Hematopoietic multipotent progenitor cell treated with erythropoietin and hydrocortisone succinate and interleukin-3 and kit ligand, for 17 days (in vitro differentiated cells): ENCODE results near the gene WDSUB1.

Experiments used
- DNase-seq: peaks from one replicate; pipeline ENCODE4 v3.0.0-alpha.2; 2015; ENCODE audit warnings: low spot score

The WDSUB1 gene, protein sequence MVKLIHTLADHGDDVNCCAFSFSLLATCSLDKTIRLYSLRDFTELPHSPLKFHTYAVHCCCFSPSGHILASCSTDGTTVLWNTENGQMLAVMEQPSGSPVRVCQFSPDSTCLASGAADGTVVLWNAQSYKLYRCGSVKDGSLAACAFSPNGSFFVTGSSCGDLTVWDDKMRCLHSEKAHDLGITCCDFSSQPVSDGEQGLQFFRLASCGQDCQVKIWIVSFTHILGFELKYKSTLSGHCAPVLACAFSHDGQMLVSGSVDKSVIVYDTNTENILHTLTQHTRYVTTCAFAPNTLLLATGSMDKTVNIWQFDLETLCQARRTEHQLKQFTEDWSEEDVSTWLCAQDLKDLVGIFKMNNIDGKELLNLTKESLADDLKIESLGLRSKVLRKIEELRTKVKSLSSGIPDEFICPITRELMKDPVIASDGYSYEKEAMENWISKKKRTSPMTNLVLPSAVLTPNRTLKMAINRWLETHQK

DNA sequence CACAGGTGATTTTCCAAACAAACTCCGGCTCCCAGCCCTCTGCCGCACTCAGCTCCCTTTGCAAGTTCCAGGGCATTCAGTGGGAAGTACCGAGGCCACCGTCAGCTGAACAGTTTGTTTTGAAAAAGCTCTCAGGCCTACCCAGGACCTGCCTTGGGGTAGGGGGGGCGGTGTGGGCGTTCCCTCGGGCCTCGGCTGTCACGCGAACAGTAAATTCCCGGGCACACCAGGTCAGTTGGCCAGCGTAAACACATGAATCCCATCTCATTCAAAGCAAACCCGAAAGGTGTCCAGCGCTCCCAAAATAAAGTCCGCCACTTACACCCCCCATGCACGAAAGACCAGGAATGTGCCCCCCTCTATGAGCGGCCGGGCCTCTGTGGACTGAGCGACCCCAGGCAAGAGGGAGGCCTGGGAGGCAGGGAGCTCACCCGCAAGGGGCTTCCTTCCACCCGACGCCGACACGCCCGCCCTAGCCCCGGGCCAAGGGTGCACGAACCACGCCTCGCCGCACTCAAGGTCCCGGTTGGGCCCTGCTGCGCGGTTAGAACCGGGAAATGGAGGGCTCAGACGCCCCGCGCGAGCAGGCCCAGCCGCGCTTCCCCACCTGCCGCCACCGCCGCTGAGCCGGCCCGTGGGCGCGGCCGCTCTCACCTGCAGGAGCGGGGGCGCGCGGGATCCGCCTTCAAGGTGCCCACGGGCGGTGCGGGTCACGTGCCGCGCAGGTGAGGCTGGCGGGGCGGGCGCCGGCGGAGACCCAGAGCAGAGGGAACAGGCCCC, at the start of gene WDSUB1:
Gene WDSUB1 (minus strand): TSS at position 775 of the 780 bp plus-strand sequence. CDS start 3,634 bp downstream, outside the sequence.
- peak; percentile 52 for DNase-seq

DNA sequence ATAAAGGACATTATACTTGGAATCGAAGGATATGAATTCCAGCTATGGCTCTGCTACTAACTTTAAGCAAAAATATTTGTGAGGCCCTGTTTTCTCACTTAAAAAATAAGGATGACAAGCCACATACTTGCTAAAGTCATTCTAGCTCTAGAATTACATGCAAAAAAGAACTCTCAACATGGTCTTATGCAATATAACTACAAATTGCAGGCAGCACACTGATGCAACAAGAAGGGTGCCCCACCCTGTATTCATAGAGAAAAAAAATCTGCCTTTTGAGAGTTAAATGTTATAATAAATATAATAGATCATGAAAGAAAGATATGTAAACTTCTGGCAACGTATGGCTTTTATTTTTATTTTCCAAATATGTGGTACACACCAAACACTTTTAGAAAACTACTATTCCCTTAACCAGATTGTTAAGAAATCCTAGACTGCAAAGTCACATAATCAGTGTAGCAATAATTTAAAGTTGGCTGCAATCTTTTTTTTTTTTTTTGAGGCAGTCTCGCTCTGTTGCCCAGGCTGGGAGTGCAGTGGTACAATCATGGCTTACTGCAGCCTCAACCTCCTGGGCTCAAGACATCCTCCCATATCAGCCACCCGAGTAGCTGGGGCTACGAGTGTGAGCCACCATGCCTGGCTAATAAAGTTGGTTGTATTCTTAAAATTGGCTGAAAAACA, 40.2 kb upstream of the WDSUB1 start:
- DNase-seq: no peak

DNA sequence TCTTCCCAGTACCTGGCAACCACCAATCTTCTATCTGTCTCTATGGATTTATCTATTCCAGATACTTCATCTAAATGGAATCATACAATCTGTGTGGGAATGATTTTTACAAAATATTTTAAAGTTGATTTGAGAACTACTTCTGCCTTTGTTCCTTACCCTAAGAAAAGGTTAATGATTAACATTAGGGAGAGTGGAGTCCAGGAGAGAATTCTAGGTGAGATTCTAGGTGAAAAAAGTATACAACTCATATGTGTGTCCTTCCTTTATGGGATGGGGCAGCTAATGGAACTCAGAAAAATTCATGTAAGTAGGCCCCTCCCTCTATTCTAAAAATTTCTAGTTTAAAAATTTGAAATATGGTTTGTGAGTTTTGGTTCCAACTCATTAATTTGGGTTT, 35.9 kb upstream of the WDSUB1 start:
- no peak for DNase-seq

DNA sequence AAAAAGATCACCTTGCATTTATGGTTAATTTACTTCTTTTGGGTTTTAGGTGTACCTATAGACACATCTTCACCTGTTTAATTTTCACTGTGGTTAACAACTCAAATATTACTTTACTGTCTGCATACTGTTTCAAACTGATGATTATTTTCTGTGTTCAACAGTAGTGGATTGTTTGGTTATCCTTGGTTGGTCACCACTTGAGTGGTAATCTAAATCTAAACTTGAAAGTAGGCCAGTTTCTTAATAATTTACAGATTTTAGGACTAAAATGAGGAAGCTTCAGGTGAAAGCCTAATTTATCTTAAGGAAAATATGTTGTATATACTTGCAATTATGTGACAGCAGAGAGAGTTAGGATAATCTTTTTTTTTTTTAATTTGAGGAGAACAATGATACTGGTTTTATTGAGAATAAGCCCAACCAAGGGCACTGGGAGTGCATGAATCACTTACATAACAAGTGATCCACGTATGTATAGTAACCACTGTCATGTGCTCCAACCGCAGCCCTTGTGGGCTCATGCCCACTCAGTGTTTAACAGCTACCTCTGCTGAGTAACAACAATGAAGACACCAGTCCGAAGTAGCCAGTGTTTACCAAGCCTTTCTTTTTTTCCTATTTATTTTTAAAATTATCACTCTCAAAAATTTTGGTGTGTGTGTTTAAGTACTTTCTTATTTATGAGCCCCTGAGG, 31.0 kb upstream of the WDSUB1 start:
- DNase-seq: no peak

DNA sequence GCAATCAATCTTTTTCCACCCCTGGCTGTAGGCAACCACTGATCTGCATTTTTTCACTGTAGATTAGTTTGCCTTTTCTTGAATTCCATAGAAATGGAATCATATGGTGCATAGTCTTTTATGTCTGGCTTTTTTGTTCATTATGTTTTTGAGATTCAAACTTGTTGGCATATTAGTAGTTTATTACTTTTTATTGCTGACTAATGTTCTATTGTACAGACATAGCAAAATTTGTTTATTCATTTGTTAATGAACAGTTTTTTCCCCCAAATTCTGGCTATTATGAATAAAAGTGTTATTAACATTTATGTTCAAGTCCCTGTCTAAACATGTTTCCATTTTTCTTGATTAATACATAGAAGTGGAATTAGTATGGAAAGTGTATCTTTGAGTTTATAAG, 21.4 kb upstream of the WDSUB1 start:
- DNase-seq: no peak

DNA sequence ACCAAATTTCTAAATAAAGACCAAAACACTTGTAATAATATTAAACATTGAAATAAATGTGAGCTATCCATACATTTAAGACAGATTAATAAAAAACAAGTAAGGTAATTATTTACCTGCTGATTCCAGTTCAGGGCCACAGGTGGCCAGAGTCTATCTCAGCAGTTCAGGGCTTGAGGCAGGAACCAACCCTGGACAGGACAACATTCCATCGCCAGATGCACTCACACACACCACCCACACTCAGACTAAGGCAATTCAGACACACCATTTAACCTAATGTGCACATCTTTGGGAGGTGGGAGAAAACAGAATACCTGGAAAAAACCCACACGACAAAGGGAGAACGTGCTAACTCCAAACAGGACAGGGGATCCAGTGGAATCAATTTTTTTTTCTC, 14.1 kb upstream of the WDSUB1 start:
- DNase-seq: no peak

DNA sequence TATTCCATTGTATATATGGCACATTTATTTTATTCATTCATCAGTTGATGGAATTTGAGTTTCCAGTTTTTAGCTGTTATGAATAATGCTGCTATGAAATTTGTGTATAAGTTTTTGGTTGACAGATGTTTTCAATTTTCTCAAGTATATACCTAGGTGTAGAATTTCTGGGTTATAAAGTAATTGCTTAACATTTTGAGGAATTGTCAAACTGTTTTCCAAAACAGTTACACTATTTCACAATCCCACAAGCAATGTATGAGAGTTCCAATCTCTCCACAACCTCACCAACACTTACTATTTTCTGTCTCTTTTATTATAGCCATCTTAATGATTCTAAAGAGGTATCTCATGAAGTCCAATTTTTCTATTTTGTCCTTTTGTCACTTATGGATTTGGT, 12.5 kb upstream of the WDSUB1 start:
- DNase-seq: no peak

DNA sequence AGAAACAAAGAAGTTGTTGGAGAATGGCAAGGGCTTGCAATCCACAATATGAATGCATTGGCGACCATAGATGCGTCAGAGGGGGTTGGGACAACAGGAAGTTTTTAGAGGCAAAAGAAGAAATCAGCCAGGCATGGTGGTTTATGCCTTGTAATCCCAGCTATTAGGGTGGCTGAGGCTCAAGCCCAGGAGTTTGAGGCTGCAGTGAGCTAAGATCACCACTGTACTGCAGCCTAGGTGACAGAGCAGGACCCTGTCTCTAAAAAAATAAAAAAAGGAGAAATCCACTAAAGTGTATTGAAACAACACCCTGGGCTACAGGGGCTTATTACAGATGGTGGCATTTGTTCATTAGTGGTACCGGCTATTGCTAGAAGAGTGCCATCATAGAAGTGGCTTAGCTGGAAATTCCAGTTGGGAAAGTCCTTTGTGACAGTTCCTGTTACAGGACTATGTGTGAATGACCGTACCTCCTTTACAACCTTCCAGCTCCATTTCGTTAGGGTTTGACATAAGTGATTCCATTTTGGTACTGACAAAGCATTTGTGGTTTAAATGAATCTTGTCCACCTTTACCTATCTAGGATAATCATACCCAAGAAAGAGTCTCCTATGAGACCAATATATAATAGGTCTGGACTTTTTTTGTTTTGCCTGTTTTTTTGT, 10.7 kb upstream of the WDSUB1 start:
- DNase-seq: no peak

DNA sequence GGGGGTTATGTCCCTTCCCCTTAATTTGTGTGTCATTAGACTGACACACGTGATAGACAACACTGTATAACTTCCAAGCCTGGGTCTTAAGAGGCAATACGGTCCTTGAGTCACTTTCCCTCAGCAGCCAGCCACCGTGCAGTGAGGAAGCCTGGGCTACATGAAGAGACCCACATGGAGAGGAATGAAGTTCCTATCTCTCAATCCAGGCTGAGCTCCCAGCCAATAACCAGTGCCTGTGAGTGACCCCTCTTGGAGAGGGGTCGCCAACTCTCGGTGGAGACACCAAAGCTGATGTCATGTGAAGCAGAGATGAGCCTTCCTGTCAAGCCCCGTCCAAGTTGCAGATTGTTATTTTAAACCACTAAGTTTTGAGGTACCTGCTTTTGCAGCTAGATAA, 5.7 kb upstream of the WDSUB1 start:
- no peak for DNase-seq

DNA sequence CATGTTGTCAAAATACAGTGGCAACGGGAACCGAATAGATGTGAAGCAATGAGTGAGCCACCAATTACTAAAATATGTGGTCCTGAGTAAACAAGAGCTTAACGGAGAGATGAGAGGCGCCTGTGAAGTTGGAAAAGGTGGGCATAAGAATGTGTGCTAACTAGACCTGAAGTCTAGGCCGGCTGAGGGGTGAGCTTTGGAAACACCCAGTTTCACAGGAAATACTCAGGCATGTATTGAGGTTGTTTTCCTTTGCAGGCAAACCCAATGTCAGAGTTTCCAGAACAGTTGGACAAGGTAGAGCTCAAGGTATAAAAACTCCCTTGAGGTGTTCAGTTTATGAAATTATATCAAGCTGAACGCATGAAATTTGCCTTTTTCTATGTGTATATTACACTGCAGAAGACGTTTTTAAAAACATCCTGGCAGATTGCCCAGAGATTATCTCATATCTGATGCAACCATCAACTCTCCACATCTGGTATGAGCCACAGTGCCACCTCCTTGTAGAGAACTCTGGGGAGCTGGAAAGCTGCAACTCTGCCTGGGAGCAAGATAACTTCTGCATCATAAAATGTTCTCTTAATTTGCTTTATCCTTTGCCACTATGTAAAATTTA, 3.9 kb upstream of the WDSUB1 start:
- peak; percentile 15 for DNase-seq

DNA sequence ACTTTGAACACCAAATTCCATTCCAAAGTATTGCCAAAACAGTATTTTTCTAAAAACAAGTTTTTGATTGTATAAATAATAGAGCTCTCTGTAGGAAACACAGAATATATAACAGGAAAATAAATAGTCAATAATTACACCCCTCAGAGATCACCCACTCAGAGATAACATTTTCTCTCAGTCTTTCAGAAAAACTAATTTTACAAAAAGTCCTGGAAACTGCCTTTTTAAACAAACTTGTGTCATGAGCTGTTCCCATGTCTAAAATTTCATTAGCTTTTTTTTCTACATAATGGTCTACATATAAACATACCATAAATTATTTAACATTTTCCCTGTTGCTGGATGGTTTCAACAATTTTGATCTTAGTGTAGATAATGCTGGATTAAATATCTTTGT, 1.2 kb upstream of the WDSUB1 start:
- no peak for DNase-seq

DNA sequence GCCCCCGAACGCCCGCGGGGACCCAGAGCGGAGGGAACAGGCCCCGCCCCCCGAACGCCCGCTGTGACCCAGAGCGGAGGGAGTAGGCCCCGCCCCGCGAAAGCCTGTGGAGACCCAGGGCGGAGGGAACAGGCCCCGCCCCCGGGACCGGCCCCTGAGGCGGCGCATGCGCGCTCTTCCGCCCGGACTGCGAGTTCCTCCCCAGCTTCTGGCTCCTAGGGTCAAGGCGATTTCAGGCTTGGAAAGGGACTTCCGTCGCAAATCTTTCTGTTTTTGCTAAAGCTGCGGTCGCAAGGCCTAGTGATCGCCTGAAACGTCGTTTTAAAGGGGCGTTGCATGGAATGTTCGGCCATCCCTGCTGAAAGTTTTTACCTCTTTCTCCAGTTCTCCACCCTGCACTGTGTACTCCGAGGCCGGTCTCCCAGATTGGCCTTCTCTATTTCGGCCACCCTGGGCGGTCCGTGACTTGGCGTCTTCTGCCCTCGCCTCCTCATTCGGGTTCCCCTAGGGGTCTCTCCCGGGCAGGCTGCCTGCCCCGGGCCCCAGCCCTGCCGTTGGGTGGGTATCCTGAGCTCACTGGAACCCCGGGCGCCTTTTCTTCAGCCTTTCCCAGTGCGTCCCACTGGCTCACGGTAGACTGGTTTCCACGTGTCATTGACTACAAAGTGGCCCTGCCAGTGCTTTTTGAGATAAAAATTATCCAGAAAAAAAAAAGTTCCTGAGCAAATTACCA, 372 bp upstream of the WDSUB1 start:
- peak; percentile 99 for DNase-seq

DNA sequence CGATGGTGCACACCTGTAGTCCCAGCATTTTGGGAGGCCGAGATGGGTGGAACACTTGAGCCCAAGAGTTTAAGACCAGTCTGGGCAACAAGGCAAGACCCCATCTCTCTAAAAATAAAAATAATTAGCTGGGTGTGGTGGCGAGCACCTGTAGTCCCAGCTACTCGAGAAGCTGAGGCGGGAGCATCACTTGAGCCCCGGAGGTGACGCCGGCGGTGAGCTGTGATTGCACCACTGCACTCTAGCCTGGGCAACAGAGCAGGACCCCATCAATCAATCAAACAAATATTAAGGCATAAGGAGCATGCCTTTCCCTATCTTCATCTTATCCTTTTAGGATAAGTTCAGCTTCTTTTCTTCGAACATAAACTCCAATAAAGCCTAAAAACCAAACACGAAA, 1.1 kb downstream of the WDSUB1 start:
- DNase-seq: no peak

DNA sequence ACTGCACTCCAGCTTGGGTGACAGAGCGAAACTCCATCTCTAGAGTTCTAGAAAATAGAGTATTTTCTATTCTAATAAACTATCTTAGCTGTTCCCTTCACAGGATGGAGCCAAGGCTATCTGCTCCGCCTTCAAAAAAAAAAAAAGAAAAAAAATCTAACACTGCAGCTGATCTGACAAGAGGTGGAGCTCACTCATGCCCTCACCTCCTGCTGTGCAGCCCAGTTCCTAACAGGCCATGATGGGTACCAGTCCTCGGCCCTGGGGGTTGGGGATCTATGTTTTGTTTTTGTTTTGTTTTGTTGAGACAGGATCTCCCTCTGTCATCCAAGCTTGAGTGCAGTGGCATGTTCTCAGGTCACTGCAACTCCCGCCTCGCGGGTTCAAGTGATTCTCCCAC, 3.0 kb downstream of the WDSUB1 start:
- DNase-seq: no peak

DNA sequence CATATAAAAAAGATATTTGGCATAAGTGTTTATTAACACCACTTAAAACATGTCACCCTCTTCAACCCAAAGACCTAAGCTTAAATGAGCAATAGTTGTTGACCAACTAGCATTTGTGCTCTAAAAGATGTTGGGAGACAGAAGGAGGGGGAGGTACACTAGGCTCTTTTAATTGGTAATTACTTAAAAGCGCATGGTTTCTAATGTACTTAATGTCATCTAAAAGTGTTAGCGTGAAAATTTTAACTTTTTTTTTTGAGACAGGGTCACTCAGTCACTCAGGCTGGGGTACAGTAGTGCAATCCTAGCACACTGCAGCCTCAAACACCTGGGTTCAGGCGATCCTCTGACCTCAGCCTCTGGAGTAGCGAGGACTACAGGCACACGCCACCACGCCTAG, 5.5 kb downstream of the WDSUB1 start:
- no peak for DNase-seq

DNA sequence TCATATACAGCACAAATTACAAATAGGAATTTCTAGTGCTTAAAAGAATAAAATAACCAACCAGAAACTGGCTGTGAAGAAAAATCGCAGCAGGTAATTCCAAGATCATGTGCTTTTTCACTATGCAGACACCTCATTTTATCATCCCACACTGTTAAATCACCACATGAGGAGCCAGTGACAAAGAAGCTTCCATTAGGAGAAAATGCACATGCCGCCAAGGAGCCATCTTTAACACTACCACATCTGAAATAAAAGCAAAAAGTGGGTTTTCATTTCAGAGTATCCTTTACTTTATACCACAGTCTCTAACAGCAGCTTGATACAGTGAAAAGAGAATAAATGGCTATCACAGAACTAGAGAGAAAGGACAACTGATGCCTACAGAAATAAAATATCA, 6.8 kb downstream of the WDSUB1 start:
- DNase-seq: no peak

DNA sequence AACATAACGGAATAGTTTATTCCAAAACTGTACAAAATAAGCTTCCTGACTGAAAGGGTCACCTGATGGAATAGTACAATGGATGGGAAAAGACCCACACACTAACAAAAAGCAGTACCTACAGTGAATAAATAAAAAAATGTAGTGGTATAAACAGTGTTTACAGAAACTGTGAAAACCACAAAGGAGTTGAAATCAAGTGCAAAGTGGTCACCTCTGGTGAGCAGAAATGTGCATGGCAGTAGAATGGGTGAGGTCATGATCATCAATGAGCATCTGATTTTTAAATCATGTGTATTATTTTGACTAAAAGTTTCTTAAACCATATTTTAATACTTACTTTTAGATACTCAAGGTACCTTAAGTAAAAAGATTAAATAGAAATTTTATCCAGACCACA, 11.4 kb downstream of the WDSUB1 start:
- no peak for DNase-seq

DNA sequence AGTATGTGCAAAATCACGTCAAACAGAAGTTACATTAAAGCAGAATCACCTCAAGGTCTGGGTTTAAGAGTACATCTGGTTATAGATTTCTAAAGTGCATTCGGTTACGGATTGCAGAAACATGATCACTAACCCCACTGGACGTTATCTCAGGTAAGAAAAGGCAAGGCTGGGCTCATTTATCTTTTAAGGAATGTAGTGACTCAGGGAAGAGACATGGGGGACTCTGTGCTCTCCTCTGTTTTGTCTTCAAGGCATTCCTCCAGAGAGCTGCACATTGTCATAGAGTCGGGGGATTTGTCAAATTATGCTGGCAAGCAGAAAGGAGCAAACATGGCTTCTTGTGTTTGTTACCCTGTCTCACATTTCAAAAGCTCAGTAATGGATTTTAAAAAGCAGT, 14.3 kb downstream of the WDSUB1 start:
- no peak for DNase-seq

DNA sequence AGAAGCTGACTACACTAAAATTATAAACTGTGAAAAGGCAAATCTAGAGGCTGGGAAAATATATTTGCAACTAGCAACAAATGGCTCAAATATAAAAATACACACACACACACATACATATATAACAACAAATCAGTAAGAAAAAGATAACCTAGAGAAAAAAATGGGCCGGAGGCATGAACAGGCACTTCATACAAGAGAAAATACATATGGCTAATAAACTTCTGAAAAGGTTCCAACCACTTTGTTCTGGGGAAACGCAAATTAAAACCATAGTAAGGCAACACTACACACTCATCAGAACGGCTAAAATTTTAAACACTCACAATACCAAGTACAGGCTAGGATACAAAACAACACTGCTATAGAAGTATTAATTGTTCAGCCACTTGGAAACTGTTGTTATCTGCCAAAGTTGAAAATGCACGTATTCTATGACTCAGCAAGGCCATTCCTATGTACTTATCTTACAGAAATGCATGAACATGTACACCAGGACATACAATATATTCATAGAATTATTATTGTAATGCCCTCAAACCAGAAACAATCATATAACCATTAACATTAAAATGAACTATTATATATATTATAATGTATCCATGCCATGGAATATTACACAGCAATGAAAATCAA, 15.6 kb downstream of the WDSUB1 start:
- DNase-seq: no peak

DNA sequence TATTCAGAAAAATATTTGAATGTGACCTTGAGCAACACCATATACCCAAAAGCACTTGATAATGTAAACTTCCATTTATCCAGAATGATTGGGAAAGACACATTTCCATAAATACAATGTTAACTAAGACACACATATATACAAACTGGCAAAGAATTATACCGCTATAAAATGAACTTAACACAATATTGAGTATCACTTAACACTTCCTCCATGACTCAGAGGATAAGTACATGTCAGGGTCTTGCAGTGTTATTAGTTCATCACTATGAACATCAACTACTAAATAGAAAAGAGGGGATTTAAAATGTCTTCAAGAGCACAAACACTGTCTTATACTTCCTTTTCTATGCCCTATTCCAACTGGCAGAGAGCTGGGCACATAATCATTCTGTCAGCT, 18.6 kb downstream of the WDSUB1 start:
- no peak for DNase-seq
